ENCODE data around the gene AASS. TPM values are rescaled to one million over a fixed set of nuclear protein-coding genes. Genes with fewer than 3 reads are reported as not detected.

The AASS gene
- total and polyA plus RNA-seq, 2 donors (not counting 3 experiments of a cell fraction or from before 2014, with no cell fraction given), result 11.1 to 27.8 TPM

DNA sequence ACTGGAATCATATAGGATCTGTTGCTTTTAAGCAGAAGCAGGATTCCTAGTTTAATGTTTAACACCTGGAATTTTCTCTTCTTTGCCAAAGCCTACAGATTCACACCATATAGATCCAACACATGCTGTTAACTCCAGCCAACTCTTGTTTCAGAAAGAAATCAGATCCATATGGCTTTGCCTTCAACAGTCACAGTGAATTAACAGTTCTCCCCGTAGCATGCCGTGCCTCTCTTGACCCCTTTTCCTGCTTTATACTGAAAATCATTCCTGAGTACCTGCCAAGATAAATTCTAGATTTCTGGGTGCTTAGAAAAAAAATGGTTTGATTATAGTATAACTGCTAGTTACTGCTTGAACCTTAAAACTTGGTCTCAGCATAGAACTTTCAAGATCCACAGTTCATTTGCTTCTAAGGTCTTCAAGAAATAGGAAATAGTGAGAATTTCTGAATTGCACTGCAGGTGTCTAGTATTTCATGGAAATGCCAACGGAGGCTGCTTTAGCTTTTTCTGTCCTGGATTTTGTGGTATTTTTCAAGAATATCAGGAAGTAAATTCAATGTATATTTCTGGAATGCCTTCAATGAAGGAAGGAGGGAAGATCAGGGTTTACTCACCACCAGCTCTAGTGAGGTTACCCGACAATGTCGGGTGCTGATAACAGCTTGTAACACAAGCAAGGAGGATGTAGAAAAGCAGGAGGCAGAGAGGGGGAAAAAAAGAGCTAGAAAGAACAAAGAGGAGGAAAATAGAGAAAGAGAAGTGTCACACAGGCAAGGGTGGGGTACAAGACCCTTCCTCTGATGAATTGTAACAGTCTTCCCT lies 6.6 kb downstream of the AASS start:
- Histone ChIP-seq H3K36me3 (ENCODE audit: control insufficient read depth in 2 of 2, extremely low read depth in 1 of 2, insufficient read depth in 2 of 2, low read length in 2 of 2) (no peaks in the 10 kb centered on the region), H3K27me3 (ENCODE audit: control insufficient read depth in 2 of 2, insufficient read depth in 2 of 2, low read length in 2 of 2) (no peaks in the 10 kb centered on the region), H3K9me3 (replicated peaks; ENCODE audit: control insufficient read depth, insufficient read depth, low read length) (no peaks in the 10 kb centered on the region), H4K20me1 (replicated peaks; ENCODE audit: control insufficient read depth, extremely low read depth, insufficient read depth, low read length) (peaks cover 2% of the 10 kb centered on the region), H3K4me2 (ENCODE audit: insufficient read depth, low read length) (peak overlapping the region; percentile 99), H3K4me1 (ENCODE audit: control insufficient read depth, extremely low read depth, insufficient read depth, low read length) (peaks cover 18% of the 10 kb centered on the region), H2AFZ (ENCODE audit: low read depth, low read length) (peak overlapping the region; percentile 74), H3K9me1 (replicated peaks; ENCODE audit: control insufficient read depth, extremely low read depth, insufficient read depth, low read length) (no peaks in the 10 kb centered on the region), H3K79me2 (ENCODE audit: control insufficient read depth, insufficient read depth, low read length) (peaks cover 52% of the 10 kb centered on the region), H3K4me3 (replicated peaks in 1 of 3; ENCODE audit: insufficient read depth in 1 of 3, low read depth in 1 of 3, low read length in 3 of 3) (peak overlapping the region; percentile 12 to 70 (median 49)), H3K27ac (ENCODE audit: insufficient read depth, low read depth, low read length) (peak overlapping the region; percentile 33), H3K9ac (replicated peaks; ENCODE audit: extremely low read depth, insufficient read depth, low read length) (peak overlapping the region; percentile 71)
- dilution Hi-C loops (cut with MboI; ENCODE audit: extremely low pct_ligation_motif_present, low sequenced_read_pairs) (no loop called here), intact Hi-C loops (cut with micrococcal nuclease) (loop anchor here (1.0 to 5.0 kb wide), 2 partner anchors 293 to 750 kb away; partner anchors contain the start of gene CADPS2)
- POLR2A ChIA-PET, result no interaction called here
- DNase-seq (ENCODE audit: low read depth, low spot score) (peak; percentile 77), FAIRE-seq (peak; percentile 43)
- CTCF ChIA-PET, result interaction anchor here (0.8 to 1.8 kb wide), 4 partner anchors 25 to 143 kb away, joined by 3 to 9 read pairs (median 4); no protein-coding TSS in a partner anchor
- no TSS peak for BruUV-seq (replicated peaks)
- no peak for TF ChIP-seq MAX (IDR thresholded peaks at IDR 0.05; ENCODE audit: insufficient read depth, insufficient read length)
- TF ChIP-seq EZH2 (IDR thresholded peaks at IDR 0.05; ENCODE audit: borderline replicate concordance, low read depth, low read length, severe bottlenecking), result no peak
- TF ChIP-seq FOS (IDR thresholded peaks at IDR 0.05; ENCODE audit: borderline replicate concordance, insufficient read depth, low read length), result no peak
- TF ChIP-seq POLR2A (IDR thresholded peaks at IDR 0.05; ENCODE audit: low read depth, low read length), result no peak
- peak; percentile 13 for TF ChIP-seq GATA2 (IDR thresholded peaks at IDR 0.05; ENCODE audit: insufficient read depth, insufficient read length, low read depth, low read length)
- no peak for TF ChIP-seq MYC (IDR thresholded peaks at IDR 0.05; ENCODE audit: low read depth, low read length)
- no peak for TF ChIP-seq POLR2AphosphoS5 (IDR thresholded peaks at IDR 0.05; ENCODE audit: insufficient read depth, low read depth, low read length)
- no peak for TF ChIP-seq JUN (IDR thresholded peaks at IDR 0.05; ENCODE audit: borderline replicate concordance, insufficient read depth, insufficient read length, low read depth)
- TF ChIP-seq CTCF (IDR thresholded peaks at IDR 0.05; ENCODE audit: extremely low read depth in 1 of 2, insufficient read depth in 1 of 2, low read depth in 1 of 2, low read length in 2 of 2), result no peak

All from endothelial cell of umbilical vein (primary cell).